HG03575 (cell line): ENCODE measurements around the gene FIBCD1.
"Not testable (repeated sequence)": the region's sequence is repeated elsewhere in the genome, so short reads cannot be mapped to it uniquely, and the experiment has no call there.

ENCODE experiments used
- ATAC-seq: cut with Tn5 transposase; IDR thresholded peaks from one replicate; pipeline ENCODE4 v1.9.1; 2021; ENCODE audit not compliant: unreplicated experiment, insufficient number of reproducible peaks, low FRiP score; ENCODE audit errors: extremely low read depth

The FIBCD1 gene

DNA sequence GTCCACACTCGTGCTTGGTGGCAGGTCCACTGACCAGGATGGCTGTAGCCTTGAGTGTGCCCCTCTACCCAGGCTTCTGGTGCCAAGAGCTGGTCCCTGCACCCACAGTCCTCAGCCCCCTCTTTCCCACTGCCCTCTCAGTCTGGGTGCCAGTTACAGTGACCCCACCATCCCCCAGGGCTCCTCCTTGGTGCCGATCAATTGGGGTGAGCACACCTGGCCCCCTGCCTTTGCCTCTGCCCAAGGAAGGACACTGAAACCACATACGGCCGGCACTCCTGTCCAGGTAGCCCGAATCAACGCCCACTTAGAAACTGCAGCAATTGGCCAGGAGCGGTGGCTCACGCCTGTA lies 24.0 kb downstream of the FIBCD1 start:
- ATAC-seq = no peak

- ATAC-seq = no peak
Measured at GRCh38 chr9:130914417-130915095, 24.5 kb downstream of the FIBCD1 start.

DNA sequence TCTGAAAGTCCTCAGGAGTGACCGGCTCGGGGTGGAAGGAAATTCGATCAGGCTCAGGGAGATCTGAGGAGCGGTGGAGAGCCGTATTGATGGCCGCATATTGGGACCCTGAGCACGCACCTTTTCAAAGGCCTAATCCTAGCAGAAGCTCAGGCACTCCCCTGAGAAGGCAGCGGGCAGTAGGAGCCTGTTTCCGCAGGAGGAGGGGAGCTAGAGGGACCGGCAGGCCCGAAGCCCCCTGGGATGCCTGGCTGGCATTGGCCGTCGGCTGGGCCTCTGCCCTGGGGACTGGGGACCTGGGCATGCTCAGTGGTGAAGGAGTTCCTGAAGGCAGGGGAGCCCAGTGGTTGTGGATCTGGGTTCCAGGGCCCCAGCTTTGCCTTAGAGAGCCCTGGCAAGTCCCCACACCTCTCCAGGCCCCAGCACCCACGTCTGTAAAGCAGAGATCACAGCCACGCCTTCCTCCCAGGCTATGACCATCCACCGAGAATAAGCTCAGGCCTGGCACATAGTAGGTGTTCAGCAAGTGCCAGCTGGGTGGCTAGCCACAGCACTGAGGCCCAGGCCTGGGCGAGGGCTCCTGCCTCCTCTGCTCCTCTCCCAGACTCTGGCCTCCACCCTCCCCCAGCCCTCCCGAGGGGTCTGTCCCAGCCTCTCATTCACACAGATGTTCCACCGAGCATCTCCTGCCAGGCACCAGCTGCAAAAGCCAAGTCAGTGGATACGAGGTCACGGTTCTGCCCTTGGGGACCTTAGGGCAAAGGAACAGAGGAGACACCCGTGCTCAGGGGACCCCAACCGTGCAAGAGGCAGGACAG lies 25.2 kb downstream of the FIBCD1 start:
- ATAC-seq = no peak

DNA sequence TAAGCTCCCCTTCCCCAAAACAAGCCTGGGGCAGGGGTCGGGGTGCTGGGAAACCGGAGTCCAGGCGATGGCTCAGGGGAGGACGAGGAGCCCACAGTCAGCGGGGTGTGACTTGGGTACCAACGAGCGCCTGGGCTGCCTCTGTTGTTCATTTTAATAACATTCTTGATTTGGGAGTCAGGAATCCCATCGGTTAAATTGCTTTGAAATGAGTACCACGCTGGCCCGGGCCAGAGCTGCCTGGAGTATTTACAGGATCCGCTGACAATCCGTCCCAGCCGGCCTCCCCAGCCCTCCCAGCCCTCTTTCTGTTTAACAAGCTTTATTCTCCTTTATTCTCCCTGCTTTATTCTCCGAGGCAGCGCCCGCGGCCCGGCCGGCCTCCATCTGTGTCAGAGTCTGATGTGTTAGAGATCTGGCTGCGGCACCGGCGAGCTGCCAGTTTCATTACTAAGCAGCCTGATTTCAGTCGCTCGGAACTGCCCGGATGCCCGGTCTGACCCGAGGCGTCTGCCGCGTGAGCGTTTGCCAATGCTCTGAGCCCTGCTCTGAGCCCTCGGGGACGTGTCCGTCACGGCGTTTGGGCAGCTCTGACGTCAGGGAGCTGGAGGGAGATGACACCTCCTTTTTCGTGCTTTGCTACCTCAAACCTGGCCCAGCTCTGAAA lies 26.0 kb downstream of the FIBCD1 start:
- ATAC-seq = no peak

DNA sequence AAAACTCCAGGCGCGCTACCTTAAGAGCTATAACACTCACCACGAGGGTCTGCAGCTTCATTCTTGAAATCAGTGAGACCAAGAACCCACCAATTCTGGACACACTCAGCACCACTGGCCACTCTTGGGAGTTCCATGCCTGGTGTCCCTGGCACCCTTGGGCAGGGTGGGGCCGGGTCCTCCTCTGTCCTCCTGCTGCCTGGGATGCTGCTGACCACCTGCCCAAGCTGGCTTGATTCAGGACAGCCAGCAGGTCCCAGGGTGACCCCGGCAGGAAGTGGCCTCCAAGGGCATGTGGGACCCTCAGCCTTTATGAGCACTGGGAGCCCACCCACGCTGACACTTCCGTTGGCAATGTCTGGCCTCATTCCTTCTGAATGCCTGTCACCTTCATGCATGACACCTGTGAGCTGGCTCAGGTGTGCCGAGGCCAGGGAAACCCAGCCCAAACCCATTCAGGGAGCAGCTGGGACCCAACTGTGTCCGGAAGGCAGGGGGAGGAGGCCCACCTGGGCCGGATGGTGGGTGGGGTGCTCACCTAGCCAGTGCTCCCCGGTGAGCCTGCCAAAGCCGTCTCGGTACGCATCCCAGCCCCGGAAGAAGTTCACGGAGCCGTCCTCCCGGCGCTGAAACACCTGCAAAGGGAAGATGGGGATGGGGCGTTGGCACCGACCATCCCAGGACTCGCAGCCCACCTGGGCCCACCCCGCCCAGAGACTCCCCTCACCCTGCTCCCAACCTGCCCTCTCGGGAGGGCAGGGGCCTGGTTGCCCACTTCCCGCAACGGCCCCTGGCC lies 27.6 kb downstream of the FIBCD1 start:
- no peak for ATAC-seq

DNA sequence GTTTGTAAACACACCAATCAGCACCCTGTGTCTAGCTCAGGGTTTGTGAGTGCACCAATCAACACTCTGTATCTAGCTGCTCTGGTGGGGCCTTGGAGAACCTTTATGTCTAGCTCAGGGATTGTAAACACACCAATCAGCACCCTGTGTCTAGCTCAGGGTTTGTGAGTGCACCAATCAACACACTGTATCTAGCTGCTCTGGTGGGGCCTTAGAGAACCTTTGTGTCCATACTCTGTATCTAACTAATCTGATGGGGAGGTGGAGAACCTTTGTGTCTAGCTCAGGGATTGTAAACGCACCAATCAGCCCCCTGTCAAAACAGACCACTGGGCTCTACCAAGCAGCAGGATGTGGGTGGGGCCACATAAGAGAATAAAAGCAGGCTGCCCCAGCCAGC lies 28.4 kb downstream of the FIBCD1 start:
- not testable (repeated sequence) for ATAC-seq

- ATAC-seq = not testable (repeated sequence)
Measured at GRCh38 chr9:130910041-130910440, 29.0 kb downstream of the FIBCD1 start.

DNA sequence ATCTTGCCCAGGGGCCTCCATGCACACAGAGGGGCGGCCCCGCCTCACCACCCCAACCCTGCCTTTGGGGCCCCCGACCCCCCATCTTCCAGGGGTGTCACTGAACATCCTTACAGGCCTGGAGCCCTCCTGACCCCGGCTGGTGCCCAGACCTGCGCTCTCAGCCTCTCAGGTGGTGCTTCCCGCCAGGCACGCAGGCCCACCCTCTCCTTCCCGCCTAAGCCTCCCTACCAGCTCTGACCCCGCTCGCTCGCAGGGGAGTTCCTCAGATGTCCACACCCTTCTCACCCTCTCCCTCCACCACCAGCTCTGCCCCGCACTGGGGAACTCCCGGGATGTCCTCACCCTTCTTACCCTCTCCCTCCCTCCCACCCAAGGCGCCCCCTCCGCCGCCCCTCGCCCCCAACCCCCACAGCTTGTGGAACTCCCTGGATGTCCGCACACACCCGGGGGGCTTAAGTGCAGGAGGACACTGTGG lies 30.1 kb downstream of the FIBCD1 start:
- ATAC-seq = no peak

GRCh38 chr9:130908146-130908877 lies 30.7 kb downstream of the FIBCD1 start:
- ATAC-seq = no peak

DNA sequence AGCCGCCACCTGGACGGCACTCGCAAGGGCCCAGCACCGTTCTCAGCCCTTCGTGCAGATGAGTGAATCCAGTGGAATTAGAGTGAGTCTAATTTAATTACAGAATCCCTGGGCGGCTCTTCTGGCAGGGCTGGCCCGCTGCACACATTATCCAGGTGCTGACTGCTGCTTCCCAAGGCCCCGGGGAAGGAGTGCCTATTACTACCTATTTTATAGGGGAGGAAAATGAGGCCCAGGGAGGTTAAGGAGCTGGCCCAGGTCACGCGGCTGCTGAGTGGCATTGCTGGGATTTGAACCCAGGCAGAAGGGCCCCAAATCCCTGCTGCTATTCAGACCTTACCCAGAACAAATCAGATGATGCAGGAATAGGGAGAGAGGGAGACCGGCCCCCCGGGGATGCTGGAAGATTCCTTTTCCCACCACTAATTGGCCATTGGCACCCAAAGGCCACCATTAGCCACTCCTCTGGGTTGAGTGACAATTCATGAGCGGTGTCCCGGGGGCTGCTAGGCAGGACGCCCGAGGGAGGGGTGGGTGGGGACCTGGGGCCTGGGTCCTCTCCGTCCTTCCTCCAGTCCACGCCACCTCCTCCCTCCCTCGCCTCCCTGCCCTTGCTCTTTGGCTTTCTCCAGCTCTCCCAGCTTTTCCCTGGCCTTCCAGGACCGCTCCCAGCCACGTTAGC lies 32.2 kb downstream of the FIBCD1 start:
- ATAC-seq = no peak

- ATAC-seq = no peak
Measured at GRCh38 chr9:130905902-130906734, 32.9 kb downstream of the FIBCD1 start.

- ATAC-seq = no peak
Measured at GRCh38 chr9:130905125-130905901, 33.7 kb downstream of the FIBCD1 start.

- no peak for ATAC-seq
Measured at GRCh38 chr9:130904070-130905044, 34.7 kb downstream of the FIBCD1 start.

GRCh38 chr9:130903194-130904069 lies 35.6 kb downstream of the FIBCD1 start:
- ATAC-seq = no peak
